ENCODE results near the gene ASPG.

DNA sequence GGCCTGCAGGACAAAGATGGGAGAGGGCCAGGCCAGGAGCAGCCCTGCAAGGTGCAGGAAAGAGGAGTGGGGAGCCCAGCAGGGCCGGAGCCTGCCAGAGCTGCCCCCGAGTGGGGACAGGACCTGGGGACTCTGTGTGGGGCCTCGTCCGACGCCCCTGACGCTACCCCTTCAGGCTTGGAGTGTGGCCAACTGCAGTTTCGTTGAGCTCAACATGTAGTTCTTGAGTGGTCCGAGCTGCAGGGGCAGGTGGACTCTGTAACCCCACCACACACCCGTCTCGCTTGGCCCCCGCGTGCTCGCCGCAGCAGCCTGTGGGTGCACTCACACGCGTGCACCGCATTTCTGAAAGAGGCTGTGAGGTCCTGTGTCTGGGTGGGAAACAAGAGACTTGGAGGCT is 2.0 kb downstream of the ASPG start:
- TF ChIP-seq CTCF (IDR thresholded peaks at IDR 0.05; ENCODE audit: low read depth, low read length, poor library complexity, severe bottlenecking): no peak
- no peak for TF ChIP-seq EZH2phosphoT487 (IDR thresholded peaks at IDR 0.05; ENCODE audit: borderline replicate concordance, low read length)

All from DOHH2 (cell line).